ENCODE measurements around the gene NPAS3.

DNA sequence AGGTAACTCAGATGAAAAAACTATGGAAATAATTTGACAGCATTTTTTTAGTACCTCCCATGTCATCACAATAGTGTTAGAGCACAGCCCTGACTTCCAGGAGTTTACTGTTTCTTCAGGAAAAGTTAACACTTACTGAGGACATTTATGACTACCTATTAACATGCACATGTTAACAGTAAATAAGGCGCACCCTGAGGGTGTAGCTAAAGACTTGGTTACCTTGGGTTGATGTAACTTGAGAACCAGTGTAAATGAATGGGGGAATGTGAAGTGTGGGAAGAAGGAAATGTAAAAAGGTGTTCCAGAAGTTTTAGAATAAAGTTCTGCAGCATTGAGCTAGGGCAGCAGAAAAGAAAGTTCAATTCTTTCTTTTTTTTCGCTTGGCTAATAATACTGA lies 646.0 kb downstream of the NPAS3 start:
- TF ChIP-seq, protein P1, sequence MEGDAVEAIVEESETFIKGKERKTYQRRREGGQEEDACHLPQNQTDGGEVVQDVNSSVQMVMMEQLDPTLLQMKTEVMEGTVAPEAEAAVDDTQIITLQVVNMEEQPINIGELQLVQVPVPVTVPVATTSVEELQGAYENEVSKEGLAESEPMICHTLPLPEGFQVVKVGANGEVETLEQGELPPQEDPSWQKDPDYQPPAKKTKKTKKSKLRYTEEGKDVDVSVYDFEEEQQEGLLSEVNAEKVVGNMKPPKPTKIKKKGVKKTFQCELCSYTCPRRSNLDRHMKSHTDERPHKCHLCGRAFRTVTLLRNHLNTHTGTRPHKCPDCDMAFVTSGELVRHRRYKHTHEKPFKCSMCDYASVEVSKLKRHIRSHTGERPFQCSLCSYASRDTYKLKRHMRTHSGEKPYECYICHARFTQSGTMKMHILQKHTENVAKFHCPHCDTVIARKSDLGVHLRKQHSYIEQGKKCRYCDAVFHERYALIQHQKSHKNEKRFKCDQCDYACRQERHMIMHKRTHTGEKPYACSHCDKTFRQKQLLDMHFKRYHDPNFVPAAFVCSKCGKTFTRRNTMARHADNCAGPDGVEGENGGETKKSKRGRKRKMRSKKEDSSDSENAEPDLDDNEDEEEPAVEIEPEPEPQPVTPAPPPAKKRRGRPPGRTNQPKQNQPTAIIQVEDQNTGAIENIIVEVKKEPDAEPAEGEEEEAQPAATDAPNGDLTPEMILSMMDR (conservative IDR thresholded peaks at IDR 0.05; ENCODE audit: low read depth, low read length): no peak
- TF ChIP-seq EZH2 (IDR thresholded peaks at IDR 0.05; ENCODE audit: borderline replicate concordance, low read depth, low read length, poor library complexity, severe bottlenecking): no peak
